Fibroblast of the aortic adventitia (primary cell): Measurements from ENCODE around the gene DISP2. TPM values are rescaled to one million over a fixed set of nuclear protein-coding genes. Genes with fewer than 3 reads are reported as not detected.

Experiments used
- DNase-seq: peaks from one replicate; pipeline ENCODE4 v3.0.0-alpha.2; 2010; ENCODE audit warnings: low read depth
- H3K4me3 ChIP-seq: 2 replicates; pipeline ENCODE4 v1.5.1; 2011; ENCODE audit warnings: low read depth, mild to moderate bottlenecking, control low read depth, low read length, moderate library complexity
- total RNA-seq: library from RNA; depleted of rRNA; stranded (reverse); fragments of >200 nt; gene quantifications from 2 replicates; pipeline ENCODE4 v1.2.3, GENCODE V29; 2012; ENCODE audit warnings: low replicate concordance
- TF ChIP-seq, protein P1 (sequence below): IDR thresholded peaks from 2 replicates; pipeline ENCODE4 v1.5.1; 2011; ENCODE audit warnings: mild to moderate bottlenecking, low read length, control low read depth, inconsistent platforms; ENCODE audit not compliant: insufficient read depth

The DISP2 gene
- total RNA-seq, 1 donor = 0.36 TPM

DNA sequence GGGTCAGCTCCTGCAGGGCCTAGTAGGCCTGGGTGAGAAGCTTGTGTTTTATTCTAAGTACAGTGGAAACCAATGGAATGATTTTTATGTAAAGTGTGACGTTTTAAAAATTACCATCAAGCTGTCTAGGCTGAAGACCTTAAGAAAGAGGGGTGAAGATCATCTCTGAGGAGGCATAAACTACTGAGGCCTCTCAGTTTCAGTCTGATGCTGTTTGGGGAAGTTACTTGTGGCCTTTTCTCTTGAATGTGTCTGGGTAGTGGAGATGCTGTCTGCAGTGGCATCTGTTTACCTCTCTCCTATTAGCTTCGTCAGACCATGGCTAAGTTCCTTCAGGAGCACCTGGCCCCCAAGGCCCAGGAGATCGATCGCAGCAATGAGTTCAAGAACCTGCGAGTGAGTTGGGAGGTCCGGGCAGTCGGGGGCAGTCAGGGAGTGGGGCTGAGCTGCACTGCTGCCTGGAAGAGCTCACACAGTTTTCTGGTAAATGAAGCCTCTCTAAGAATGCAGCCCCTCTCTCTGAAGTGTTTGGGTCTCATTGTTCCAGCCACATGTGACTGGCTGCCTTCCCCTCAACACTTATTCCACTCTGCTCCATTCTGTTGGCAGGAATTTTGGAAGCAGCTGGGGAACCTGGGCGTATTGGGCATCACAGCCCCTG lies 49.4 kb downstream of the DISP2 start:
- TF ChIP-seq, protein P1, sequence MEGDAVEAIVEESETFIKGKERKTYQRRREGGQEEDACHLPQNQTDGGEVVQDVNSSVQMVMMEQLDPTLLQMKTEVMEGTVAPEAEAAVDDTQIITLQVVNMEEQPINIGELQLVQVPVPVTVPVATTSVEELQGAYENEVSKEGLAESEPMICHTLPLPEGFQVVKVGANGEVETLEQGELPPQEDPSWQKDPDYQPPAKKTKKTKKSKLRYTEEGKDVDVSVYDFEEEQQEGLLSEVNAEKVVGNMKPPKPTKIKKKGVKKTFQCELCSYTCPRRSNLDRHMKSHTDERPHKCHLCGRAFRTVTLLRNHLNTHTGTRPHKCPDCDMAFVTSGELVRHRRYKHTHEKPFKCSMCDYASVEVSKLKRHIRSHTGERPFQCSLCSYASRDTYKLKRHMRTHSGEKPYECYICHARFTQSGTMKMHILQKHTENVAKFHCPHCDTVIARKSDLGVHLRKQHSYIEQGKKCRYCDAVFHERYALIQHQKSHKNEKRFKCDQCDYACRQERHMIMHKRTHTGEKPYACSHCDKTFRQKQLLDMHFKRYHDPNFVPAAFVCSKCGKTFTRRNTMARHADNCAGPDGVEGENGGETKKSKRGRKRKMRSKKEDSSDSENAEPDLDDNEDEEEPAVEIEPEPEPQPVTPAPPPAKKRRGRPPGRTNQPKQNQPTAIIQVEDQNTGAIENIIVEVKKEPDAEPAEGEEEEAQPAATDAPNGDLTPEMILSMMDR = no peak
- H3K4me3 ChIP-seq = peak overlapping the region; percentile 22
- DNase-seq = no peak

DNA sequence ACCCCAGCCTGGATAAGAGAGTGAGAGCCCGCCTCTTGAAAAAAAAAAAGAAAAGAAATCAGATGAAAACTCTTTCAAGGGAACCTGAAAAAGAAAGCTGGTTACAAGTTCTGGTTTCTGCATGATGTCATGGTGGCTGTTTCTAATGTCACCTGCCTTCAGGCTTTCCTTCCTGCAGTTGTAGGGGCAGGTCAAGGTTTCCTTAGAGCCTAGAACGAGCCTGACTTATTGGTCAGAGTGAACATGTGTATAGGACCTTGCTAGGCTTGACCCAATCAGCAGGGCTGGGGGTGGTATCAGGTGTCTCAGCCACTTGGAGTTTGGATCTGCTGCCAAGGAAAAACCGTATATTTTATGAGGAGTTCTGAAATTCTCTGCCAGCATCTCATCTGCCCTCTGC lies 51.3 kb downstream of the DISP2 start:
- H3K4me3 ChIP-seq = no peak overlapping the region
- TF ChIP-seq, protein P1 = no peak
- no peak for DNase-seq

DNA sequence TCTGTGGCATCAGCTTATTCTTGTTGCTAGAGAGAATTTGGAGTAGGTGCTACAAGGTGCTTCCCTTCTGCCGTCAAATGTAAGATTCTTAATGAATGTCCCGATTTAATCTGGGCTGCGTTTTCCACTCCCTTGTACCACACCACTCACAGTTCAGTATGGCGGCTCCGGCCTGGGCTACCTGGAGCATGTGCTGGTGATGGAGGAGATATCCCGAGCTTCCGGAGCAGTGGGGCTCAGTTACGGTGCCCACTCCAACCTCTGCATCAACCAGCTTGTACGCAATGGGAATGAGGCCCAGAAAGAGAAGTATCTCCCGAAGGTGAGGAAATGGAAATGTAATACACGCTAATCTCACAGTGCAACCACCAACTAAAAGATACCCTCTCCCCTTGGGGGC lies 52.5 kb downstream of the DISP2 start:
- no peak overlapping the region for H3K4me3 ChIP-seq
- DNase-seq = no peak
- TF ChIP-seq, protein P1 = no peak

DNA sequence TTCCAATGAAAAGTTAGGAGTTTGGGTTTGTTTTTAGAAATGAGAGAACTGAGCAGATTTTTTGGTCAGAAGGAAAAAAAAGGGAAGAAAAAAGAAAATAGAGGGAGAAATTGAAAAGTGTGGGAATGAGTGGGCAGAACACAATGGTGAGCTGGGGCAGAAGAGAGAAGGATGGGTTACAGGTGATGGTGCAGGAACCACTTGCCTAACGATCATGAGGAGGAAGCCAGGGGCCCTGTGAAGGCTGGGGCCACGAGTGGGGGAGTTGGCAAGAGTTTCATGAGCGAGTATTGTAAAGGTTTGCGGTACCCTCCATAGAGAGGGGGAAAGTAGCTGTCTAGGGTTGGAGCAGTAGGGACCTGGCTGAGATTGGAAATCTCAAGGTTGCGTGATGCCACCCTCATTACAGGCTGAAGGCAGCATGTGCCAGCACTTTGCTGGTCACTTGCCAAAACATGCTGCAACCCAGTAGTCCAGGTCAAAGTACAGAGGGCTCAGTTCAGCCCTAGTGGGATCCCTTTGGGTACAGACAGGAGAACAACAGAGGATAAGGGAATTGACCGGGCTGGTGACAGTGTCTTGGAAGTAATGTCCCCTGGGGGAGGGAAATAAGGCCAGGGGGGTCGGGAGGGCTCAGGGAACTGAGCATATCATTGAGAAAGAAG lies 54.2 kb downstream of the DISP2 start:
- TF ChIP-seq, protein P1 = no peak
- no peak overlapping the region for H3K4me3 ChIP-seq
- no peak for DNase-seq

DNA sequence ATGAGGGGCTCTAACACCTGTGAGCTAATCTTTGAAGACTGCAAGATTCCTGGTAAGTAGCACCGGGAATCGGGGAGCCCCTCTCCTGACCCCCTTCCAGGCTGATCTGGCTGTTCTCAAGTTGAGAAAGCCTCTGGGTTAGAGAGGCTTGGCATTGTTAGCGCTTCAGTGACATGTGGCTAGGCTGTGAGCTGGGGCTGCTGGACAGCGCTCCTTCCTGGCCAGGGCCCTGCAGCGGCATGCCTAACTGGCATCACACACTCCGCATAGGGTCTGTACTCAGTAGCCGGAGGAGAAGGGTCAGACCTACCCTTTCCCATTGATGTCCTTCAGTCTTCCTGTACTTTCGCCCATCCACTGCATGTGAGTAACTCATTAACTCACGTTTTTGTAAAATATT lies 55.0 kb downstream of the DISP2 start:
- TF ChIP-seq, protein P1 = no peak
- no peak for DNase-seq
- no peak overlapping the region for H3K4me3 ChIP-seq

DNA sequence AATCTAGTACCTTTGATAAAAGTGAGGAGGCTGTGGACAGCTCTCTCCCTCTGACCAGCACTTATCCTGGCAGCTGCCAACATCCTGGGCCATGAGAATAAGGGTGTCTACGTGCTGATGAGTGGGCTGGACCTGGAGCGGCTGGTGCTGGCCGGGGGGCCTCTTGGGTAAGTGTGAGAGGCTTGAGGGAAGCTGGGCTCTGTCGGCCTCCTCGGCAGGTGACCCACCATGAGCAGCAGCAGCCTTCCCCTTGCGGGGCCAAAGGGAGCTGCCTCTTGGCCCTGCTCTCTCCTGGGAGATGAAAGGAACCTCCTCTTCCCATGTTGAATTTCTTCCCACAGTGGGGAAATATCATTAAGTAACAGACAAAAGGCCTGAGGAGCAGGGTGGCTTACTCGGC lies 56.8 kb downstream of the DISP2 start:
- TF ChIP-seq, protein P1 = no peak
- no peak for DNase-seq
- H3K4me3 ChIP-seq = no peak overlapping the region
